Fibroblast of skin of right biceps (primary cell): ENCODE measurements around the gene UBALD2.
"Not testable (repeated sequence)": the region's sequence is repeated elsewhere in the genome, so short reads cannot be mapped to it uniquely, and the experiment has no call there.

ENCODE experiments used
- DNase-seq: peaks from one replicate; pipeline ENCODE4 v3.0.0-alpha.2; 2013

UBALD2 gene

GRCh38 chr17:76264755-76265623 lies at the start of gene UBALD2:
Gene UBALD2 (plus strand): TSS chr17:76265348. CDS start chr17:76265506, 158 bp downstream.
- peak; percentile 100 for DNase-seq

- DNase-seq, result no peak
These were observed 48.1 kb upstream of the UBALD2 start for GRCh38 chr17:76217081-76217480.

- DNase-seq, result no peak
These were observed 45.3 kb upstream of the UBALD2 start for GRCh38 chr17:76219670-76220383.

- DNase-seq, result no peak
These were observed 41.3 kb upstream of the UBALD2 start for GRCh38 chr17:76223802-76224201.

GRCh38 chr17:76225373-76226086 lies 39.6 kb upstream of the UBALD2 start:
- not testable (repeated sequence) for DNase-seq

- not testable (repeated sequence) for DNase-seq
These were observed 38.4 kb upstream of the UBALD2 start for GRCh38 chr17:76226749-76227148.

- peak; percentile 89 for DNase-seq
These were observed 32.8 kb upstream of the UBALD2 start for GRCh38 chr17:76232342-76232741.

- no peak for DNase-seq
These were observed 31.4 kb upstream of the UBALD2 start for GRCh38 chr17:76233588-76234353.

GRCh38 chr17:76234354-76234679 lies 30.8 kb upstream of the UBALD2 start:
- peak; percentile 26 for DNase-seq

- no peak for DNase-seq
These were observed 29.3 kb upstream of the UBALD2 start for GRCh38 chr17:76235883-76236282.

GRCh38 chr17:76236603-76237002 lies 28.5 kb upstream of the UBALD2 start:
- DNase-seq, result no peak

GRCh38 chr17:76237859-76238313 lies 27.3 kb upstream of the UBALD2 start:
- no peak for DNase-seq

GRCh38 chr17:76238847-76239537 lies 26.2 kb upstream of the UBALD2 start:
- DNase-seq, result no peak

- no peak for DNase-seq
These were observed 25.4 kb upstream of the UBALD2 start for GRCh38 chr17:76239538-76240274.

- peak; percentile 40 for DNase-seq
These were observed 24.5 kb upstream of the UBALD2 start, which contains the start of gene RNF157 for GRCh38 chr17:76240461-76241203. Gene RNF157 (minus strand): TSS chr17:76240493. CDS start chr17:76240240, 253 bp downstream.

GRCh38 chr17:76241204-76241538 lies 24.0 kb upstream of the UBALD2 start:
- no peak for DNase-seq

GRCh38 chr17:76241691-76242255 lies 23.4 kb upstream of the UBALD2 start:
- DNase-seq, result no peak

- DNase-seq, result peak; percentile 67
These were observed 21.1 kb upstream of the UBALD2 start for GRCh38 chr17:76243826-76244679.

- not testable (repeated sequence) for DNase-seq
These were observed 20.4 kb upstream of the UBALD2 start for GRCh38 chr17:76244721-76245120.
